Measurements from ENCODE around the gene ATP9A.

Gene ATP9A

GRCh38 chr20:51727872-51728271 lies 40.3 kb downstream of the ATP9A start:
- ChIA-PET CTCF (interaction anchor here (0.6 to 1.0 kb wide), 2 partner anchors 27 kb away, joined by 3 read pairs; no protein-coding TSS in a partner anchor), POLR2A (no interaction called here)
- no peak overlapping the region for H3K4me3 ChIP-seq (ENCODE audit: low read depth, low read length)
- peaks cover 9% of the 10 kb centered on the region for H3K4me1 ChIP-seq (ENCODE audit: control insufficient read depth, insufficient read depth, low read length)
- H3K27ac ChIP-seq (ENCODE audit: extremely low read depth, low read depth, low read length), result no peak overlapping the region
- H3K36me3 ChIP-seq (ENCODE audit: control insufficient read depth in 2 of 2, insufficient read depth in 1 of 2, low read length in 2 of 2), result no peaks in the 10 kb centered on the region; a peak in 1 of 3 replicates
- no peak for TF ChIP-seq REST (tag by site-specific recombination; IDR thresholded peaks at IDR 0.05)
- TF ChIP-seq OSR2 (tag by site-specific recombination; IDR thresholded peaks at IDR 0.05), result no peak
- no peak for TF ChIP-seq ZNF560 (tag by site-specific recombination; IDR thresholded peaks at IDR 0.05; ENCODE audit: borderline replicate concordance)
- TF ChIP-seq EGR2 (tag by site-specific recombination; IDR thresholded peaks at IDR 0.05; ENCODE audit: low read depth), result no peak
- TF ChIP-seq ZNF10 (tag by site-specific recombination; IDR thresholded peaks at IDR 0.05), result no peak
- no peak for TF ChIP-seq ZBTB17 (tag by site-specific recombination; IDR thresholded peaks at IDR 0.05)
- TF ChIP-seq SP3 (tag by site-specific recombination; IDR thresholded peaks at IDR 0.05), result no peak
- no peak for TF ChIP-seq ZBTB49 (tag by site-specific recombination; IDR thresholded peaks at IDR 0.05; ENCODE audit: low read depth)
- no peak for TF ChIP-seq ZNF146 (tag by site-specific recombination; IDR thresholded peaks at IDR 0.05)
- no peak for TF ChIP-seq ZNF558 (tag by site-specific recombination; IDR thresholded peaks at IDR 0.05)
- TF ChIP-seq ZNF521 (tag by site-specific recombination; IDR thresholded peaks at IDR 0.05), result no peak
- no peak for TF ChIP-seq ZNF140 (tag by site-specific recombination; IDR thresholded peaks at IDR 0.05)
- TF ChIP-seq ZNF488 (tag by site-specific recombination; IDR thresholded peaks at IDR 0.05), result no peak
- TF ChIP-seq GLIS1 (tag by site-specific recombination; IDR thresholded peaks at IDR 0.05), result no peak
- no peak for TF ChIP-seq ZBTB21 (tag by site-specific recombination; IDR thresholded peaks at IDR 0.05)
- no peak for TF ChIP-seq ZNF548 (tag by site-specific recombination; IDR thresholded peaks at IDR 0.05)
- TF ChIP-seq ZNF692 (tag by site-specific recombination; IDR thresholded peaks at IDR 0.05), result no peak
- no peak for TF ChIP-seq MZF1 (tag by site-specific recombination; IDR thresholded peaks at IDR 0.05; ENCODE audit: borderline replicate concordance)
- no peak for TF ChIP-seq GLI4 (tag by site-specific recombination; IDR thresholded peaks at IDR 0.05)
- H3K9me3 ChIP-seq (ENCODE audit: control insufficient read depth, insufficient read depth, low read depth, low read length), result no peaks in the 10 kb centered on the region

Data from HEK293 (cell line).